GM12875 (cell line): ENCODE data around the gene UTS2R.
"Not testable (repeated sequence)": the region's sequence is repeated elsewhere in the genome, so short reads cannot be mapped to it uniquely, and the experiment has no call there.

Experiments used
- H3K4me3 ChIP-seq: one replicate; pipeline ENCODE4 v1.5.1; 2011; ENCODE audit warnings: low read depth, low read length, control low read depth
- CTCF ChIP-seq: IDR thresholded peaks from 2 replicates; pipeline ENCODE4 v1.5.1; 2011; ENCODE audit warnings: low read depth, mild to moderate bottlenecking, control low read depth, inconsistent platforms, low read length, moderate library complexity, borderline replicate concordance; ENCODE audit not compliant: insufficient read depth

The UTS2R gene

DNA sequence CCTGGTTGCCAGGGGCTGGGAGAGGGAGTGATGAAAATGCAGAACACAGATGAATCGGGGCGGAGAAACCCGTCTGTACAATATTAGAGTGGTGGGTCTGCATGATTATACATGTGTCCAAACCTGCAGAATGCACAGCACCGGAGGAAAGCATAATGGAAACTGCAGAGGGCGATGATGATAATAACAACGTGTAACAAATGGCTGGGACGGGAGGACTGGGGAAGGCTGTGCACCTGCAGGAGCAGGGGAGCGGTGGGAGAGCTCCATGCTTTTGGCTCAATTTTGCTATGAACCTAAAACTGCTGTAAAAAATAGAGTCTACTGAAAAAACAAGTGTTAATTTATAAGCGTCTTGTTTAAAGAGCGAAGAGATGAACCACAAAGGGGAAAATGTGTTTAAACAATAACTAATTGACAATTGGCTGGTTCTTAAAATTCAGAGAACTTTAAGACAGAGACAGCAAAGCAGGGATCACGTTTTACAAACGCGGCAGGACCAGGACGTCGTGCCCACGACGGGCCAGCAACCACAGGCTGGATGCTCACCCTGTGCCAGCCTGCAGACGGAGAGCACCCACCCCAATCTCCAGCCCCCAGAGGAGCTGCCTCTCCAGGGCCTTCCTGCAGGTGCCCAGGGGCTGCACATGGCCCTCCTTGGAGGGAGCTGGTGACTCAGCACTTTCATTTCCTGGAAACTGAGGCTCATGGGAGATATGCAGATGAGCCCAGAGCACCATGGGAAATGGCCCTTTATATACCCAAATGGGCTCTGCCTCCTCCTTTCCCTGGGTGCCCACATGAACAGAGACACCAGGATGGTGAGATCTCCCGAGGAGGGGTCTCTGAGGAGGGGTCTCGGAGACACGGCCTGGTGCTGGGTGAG is 12.9 kb upstream of the UTS2R start, which contains the start of gene TEX19:
Gene TEX19, plus strand, starts transcription at position 783 of the 886 bp plus-strand sequence. CDS start 2,904 bp downstream, outside the sequence.
- no peak for TF ChIP-seq CTCF
- no peak within 1 kb of the TSS for H3K4me3 ChIP-seq

DNA sequence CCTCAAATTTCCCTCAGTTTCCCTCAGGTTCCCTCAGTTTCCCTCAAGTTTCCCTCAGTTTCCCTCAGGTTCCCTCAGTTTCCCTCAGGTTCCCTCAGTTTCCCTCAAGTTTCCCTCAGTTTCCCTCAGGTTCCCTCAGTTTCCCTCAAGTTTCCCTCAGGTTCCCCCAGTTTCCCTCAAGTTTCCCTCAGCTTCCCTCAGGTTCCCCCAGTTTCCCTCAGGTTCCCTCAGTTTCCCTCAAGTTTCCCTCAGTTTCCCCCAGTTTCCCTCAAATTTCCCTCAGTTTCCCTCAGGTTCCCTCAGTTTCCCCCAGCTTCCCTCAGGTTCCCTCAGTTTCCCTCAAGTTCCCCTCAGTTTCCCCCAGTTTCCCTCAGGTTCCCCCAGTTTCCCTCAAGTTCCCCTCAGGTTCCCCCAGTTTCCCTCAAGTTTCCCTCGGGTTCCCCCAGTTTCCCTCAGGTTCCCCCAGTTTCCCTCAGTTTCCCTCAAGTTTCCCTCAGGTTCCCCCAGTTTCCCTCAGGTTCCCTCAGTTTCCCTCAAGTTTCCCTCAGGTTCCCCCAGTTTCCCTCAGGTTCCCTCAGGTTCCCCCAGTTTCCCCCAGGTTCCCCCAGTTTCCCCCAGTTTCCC is 12.0 kb upstream of the UTS2R start:
- H3K4me3 ChIP-seq, result not testable (repeated sequence)

- no peak for TF ChIP-seq CTCF
- no peak overlapping the region for H3K4me3 ChIP-seq
Observed at GRCh38 chr17:82361885-82362633, 9.5 kb upstream of the UTS2R start.

DNA sequence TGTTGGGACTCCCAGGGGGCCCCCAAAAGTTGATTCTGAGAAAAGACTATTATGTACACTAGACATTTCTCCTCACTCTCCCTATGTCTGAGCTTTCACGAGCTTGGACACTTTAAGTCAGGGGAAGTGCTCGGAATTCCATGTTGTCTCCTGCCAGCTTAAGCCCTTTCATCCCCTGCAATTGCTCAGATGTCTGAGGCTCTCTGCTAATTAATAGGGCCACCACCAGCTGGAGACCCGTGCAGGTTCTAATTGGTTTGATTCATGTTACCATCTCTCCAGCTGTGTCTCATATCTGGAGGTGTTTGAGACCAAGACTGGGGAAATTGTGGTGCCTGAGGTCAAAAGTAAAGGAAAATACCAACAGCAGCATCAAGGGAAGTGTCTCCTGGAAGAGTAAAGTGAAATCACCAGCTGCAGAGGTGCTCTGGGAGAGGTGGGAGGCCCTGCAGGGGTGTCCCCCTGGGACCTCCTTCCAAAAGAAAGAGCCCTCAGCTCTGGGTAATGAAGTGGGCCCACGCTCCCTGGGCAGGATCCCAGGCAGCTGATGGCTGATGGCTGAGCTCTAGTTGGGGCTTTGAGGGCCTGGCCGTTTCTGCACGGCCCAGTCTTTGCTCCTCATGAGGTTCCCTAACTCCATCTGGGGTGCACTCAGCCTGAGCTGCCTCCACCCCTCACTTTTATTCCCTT is 5.8 kb upstream of the UTS2R start:
- no peak for TF ChIP-seq CTCF
- no peak overlapping the region for H3K4me3 ChIP-seq

- TF ChIP-seq CTCF, result no peak
- H3K4me3 ChIP-seq, result no peak overlapping the region
Observed at GRCh38 chr17:82366749-82367148, 4.8 kb upstream of the UTS2R start.

- TF ChIP-seq CTCF, result no peak
- no peak overlapping the region for H3K4me3 ChIP-seq
Observed at GRCh38 chr17:82367724-82368524, 3.6 kb upstream of the UTS2R start.
